ENCODE measurements around the gene SOS1. TPM values are rescaled to one million over a fixed set of nuclear protein-coding genes. Genes with fewer than 3 reads are reported as not detected.

Gene SOS1
- total and polyA plus RNA-seq, 2 donors (not counting 1 experiment from before 2014, with no cell fraction given) = 18.2 to 58.1 TPM

- Mint-ChIP-seq H3K4me1 (peaks cover 46% of the 10 kb centered on the region), H3K27me3 (no peaks in the 10 kb centered on the region), H3K9me3 (ENCODE audit: insufficient read depth) (no peaks in the 10 kb centered on the region), H3K4me3 (peak overlapping the region; percentile 48), H3K27ac (peak overlapping the region; percentile 82)
- Histone ChIP-seq H3K4me3 (ENCODE audit: control extremely low read depth in 1 of 5, extremely low read depth in 1 of 5, insufficient read depth in 1 of 5, low read depth in 2 of 5, low read length in 4 of 5) (peak overlapping the region in 1 of 5 experiments; percentile 20), H3K79me2 (ENCODE audit: control insufficient read depth, insufficient read depth, low read length) (peaks cover 6% of the 10 kb centered on the region), H3K36me3 (replicated peaks in 1 of 2; ENCODE audit: control extremely low read depth in 1 of 2, control insufficient read depth in 1 of 2, extremely low read depth in 1 of 2, insufficient read depth in 2 of 2, low read length in 1 of 2) (no peaks in the 10 kb centered on the region), H3K4me2 (replicated peaks; ENCODE audit: low read depth, low read length, poor library complexity, severe bottlenecking) (peak overlapping the region; percentile 60), H3K27me3 (replicated peaks in 1 of 4; ENCODE audit: control extremely low read depth in 1 of 4, control insufficient read depth in 3 of 4, insufficient read depth in 4 of 4, low read length in 3 of 4) (no peaks in the 10 kb centered on the region), H2AFZ (ENCODE audit: insufficient read depth, low read depth, low read length, poor library complexity, severe bottlenecking) (peak overlapping the region; percentile 48), H3K9ac (ENCODE audit: low read length) (no peak overlapping the region), H3K9me3 (ENCODE audit: control extremely low read depth in 1 of 3, control insufficient read depth in 2 of 3, insufficient read depth in 1 of 3, low read length in 2 of 3) (no peaks in the 10 kb centered on the region), H3K4me1 (ENCODE audit: control insufficient read depth in 2 of 2, insufficient read depth in 2 of 2, low read length in 2 of 2) (peaks cover 42% of the 10 kb centered on the region in 2 donors), H3K27ac (ENCODE audit: low read length in 2 of 2) (peak overlapping the region; percentile 77 to 78), H4K20me1 (ENCODE audit: control insufficient read depth, insufficient read depth, low read length, poor library complexity, severe bottlenecking) (no peaks in the 10 kb centered on the region)
- ChIA-PET POLR2A (interaction anchor here (0.6 to 1.1 kb wide), 2 partner anchors 289 to 378 kb away, joined by 3 to 4 read pairs; partner anchors contain the start of gene SRSF7), CTCF (interaction anchor here (0.9 to 8.0 kb wide), 7 partner anchors 11 to 248 kb away, joined by 3 to 101 read pairs (median 4); no protein-coding TSS in a partner anchor)
- WGBS (ENCODE audit: insufficient coverage) = no CpG with 5 or more reads among the region's 1 CpG
- peak; percentile 21 for ATAC-seq (ENCODE audit: low read depth)
- intact Hi-C loops (cut with micrococcal nuclease) = loop anchor here (1.0 to 2.0 kb wide), 2 partner anchors 12 to 378 kb away; partner anchors contain the start of gene SRSF7
- DNase-seq = peak; percentile 78
- TF ChIP-seq CTCF (IDR thresholded peaks at IDR 0.05) = no peak
Observed at GRCh38 chr2:39128919-39129391, 8.1 kb upstream of the SOS1 start.

DNA sequence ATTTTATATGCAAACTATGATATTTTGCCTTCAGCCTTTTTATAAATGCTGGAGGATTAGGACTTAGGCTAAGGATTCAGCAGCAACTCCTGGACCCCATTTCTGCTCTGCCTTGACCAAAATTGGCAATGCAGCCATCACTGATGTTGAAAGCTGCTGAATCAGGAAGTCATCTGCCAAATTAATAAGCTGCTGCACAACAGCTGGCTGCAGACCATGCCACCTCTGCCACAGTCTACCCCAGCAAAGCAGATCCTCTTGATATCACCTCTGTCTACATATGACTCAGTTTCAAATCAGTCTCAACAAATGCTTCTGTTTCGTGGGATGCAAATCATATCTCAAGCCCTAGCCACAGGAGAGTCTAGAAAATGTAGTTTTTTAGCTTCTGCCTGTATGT is 7.1 kb upstream of the SOS1 start:
- no peak for ATAC-seq (ENCODE audit: low read depth)

More for the DNA sequence above, 7.1 kb upstream of the SOS1 start:
- Mint-ChIP-seq H3K27me3 (no peaks in the 10 kb centered on the region), H3K4me1 (peaks cover 48% of the 10 kb centered on the region), H3K27ac (peak overlapping the region; percentile 86), H3K9me3 (ENCODE audit: insufficient read depth) (no peaks in the 10 kb centered on the region), H3K4me3 (peak overlapping the region; percentile 57)
- peaks cover 43% of the 10 kb centered on the region in 2 donors for H3K4me1 ChIP-seq (ENCODE audit: control insufficient read depth in 2 of 2, insufficient read depth in 2 of 2, low read length in 2 of 2)
- H3K9me3 ChIP-seq (ENCODE audit: control extremely low read depth in 1 of 3, control insufficient read depth in 2 of 3, insufficient read depth in 1 of 3, low read length in 2 of 3) = no peaks in the 10 kb centered on the region
- H2AFZ ChIP-seq (ENCODE audit: insufficient read depth, low read depth, low read length, poor library complexity, severe bottlenecking) = peak overlapping the region; percentile 34
- no peaks in the 10 kb centered on the region for H3K36me3 ChIP-seq (replicated peaks in 1 of 2; ENCODE audit: control extremely low read depth in 1 of 2, control insufficient read depth in 1 of 2, extremely low read depth in 1 of 2, insufficient read depth in 2 of 2, low read length in 1 of 2)
- TF ChIP-seq EZH2 (IDR thresholded peaks at IDR 0.05; ENCODE audit: borderline replicate concordance, insufficient read depth, low read depth, low read length, poor library complexity, severe bottlenecking) = no peak
- TF ChIP-seq CTCF (IDR thresholded peaks at IDR 0.05) = no peak
- no CpG with 5 or more reads among the region's 1 CpG for WGBS (ENCODE audit: insufficient coverage)
- H3K4me2 ChIP-seq (replicated peaks; ENCODE audit: low read depth, low read length, poor library complexity, severe bottlenecking) = peak overlapping the region; percentile 60
- peaks cover 13% of the 10 kb centered on the region for H3K79me2 ChIP-seq (ENCODE audit: control insufficient read depth, insufficient read depth, low read length)
- CTCF ChIA-PET = interaction anchor here (0.6 to 8.0 kb wide), 5 partner anchors 15 to 101 kb away, joined by 3 to 101 read pairs (median 4); no protein-coding TSS in a partner anchor
- no peak overlapping the region for H3K9ac ChIP-seq (ENCODE audit: low read length)
- no peaks in the 10 kb centered on the region for H4K20me1 ChIP-seq (ENCODE audit: control insufficient read depth, insufficient read depth, low read length, poor library complexity, severe bottlenecking)
- intact Hi-C loops (cut with micrococcal nuclease) = loop anchor here (2.0 kb wide), 1 partner anchor 377 kb away; the partner anchor contains the start of gene SRSF7
- no peaks in the 10 kb centered on the region for H3K27me3 ChIP-seq (replicated peaks in 1 of 4; ENCODE audit: control extremely low read depth in 1 of 4, control insufficient read depth in 3 of 4, insufficient read depth in 4 of 4, low read length in 3 of 4)
- peak; percentile 37 for DNase-seq
- H3K4me3 ChIP-seq (ENCODE audit: control extremely low read depth in 1 of 5, extremely low read depth in 1 of 5, insufficient read depth in 1 of 5, low read depth in 2 of 5, low read length in 4 of 5) = peak overlapping the region in 1 of 5 experiments; percentile 20
- POLR2A ChIA-PET = interaction anchor here (0.6 to 1.1 kb wide), 3 partner anchors 11 to 377 kb away, joined by 3 to 4 read pairs (median 3); partner anchors contain the start of gene SRSF7
- peak overlapping the region; percentile 55 to 77 for H3K27ac ChIP-seq (ENCODE audit: low read length in 2 of 2)

Data from B cell (primary cell).